Stimulated activated CD8-positive, alpha-beta memory T cell treated with anti-CD3 and anti-CD28 coated beads, Interleukin-7, amount 100 ng/mL, for 1 hour (primary cell): ENCODE data around the gene PKLR.
A peak's percentile ranks its signal among the peaks of the same experiment; 100 is the strongest.
"Not testable (repeated sequence)": the region's sequence is repeated elsewhere in the genome, so short reads cannot be mapped to it uniquely, and the experiment has no call there.

Source experiments
- DNase-seq, 2 donors: peaks; one replicate each; pipeline ENCODE4 v3.0.0-alpha.2; 2020; ENCODE audit warnings: low read depth in 2 of 2

The PKLR gene

GRCh38 chr1:155255243-155256007 lies 45.8 kb downstream of the PKLR start, which contains the start of gene ENTREP3:
ENTREP3 (minus strand) TSS chr1:155255483; CDS start chr1:155254877, 606 bp downstream.
- peak in 1 of 2 donors; percentile 47 for DNase-seq

GRCh38 chr1:155254714-155255242 lies 46.5 kb downstream of the PKLR start:
- no peak for DNase-seq

- no peak for DNase-seq
These were observed 47.0 kb downstream of the PKLR start for GRCh38 chr1:155254228-155254713.

GRCh38 chr1:155253797-155254196 lies 47.4 kb downstream of the PKLR start:
- DNase-seq = no peak

- DNase-seq = no peak
These were observed 48.0 kb downstream of the PKLR start for GRCh38 chr1:155253208-155253607.

GRCh38 chr1:155251566-155251965 lies 49.7 kb downstream of the PKLR start:
- DNase-seq = no peak

GRCh38 chr1:155250633-155251449 lies 50.4 kb downstream of the PKLR start:
- DNase-seq = peak; percentile 88 to 96

GRCh38 chr1:155250246-155250632 lies 51.0 kb downstream of the PKLR start:
- no peak for DNase-seq

- DNase-seq = no peak
These were observed 53.3 kb downstream of the PKLR start for GRCh38 chr1:155247667-155248553.

GRCh38 chr1:155246796-155247195 lies 54.4 kb downstream of the PKLR start:
- not testable (repeated sequence) for DNase-seq

GRCh38 chr1:155245163-155245524 lies 56.1 kb downstream of the PKLR start:
- no peak for DNase-seq

GRCh38 chr1:155244368-155245162 lies 56.7 kb downstream of the PKLR start:
- peak; percentile 84 to 86 for DNase-seq

GRCh38 chr1:155242805-155243358 lies 58.4 kb downstream of the PKLR start:
- DNase-seq = no peak

GRCh38 chr1:155241841-155242264 lies 59.4 kb downstream of the PKLR start:
- no peak for DNase-seq

- DNase-seq = peak in 1 of 2 donors; percentile 42
These were observed 60.1 kb downstream of the PKLR start for GRCh38 chr1:155241069-155241679.
